ENCODE results near the gene C1QTNF9. TPM values are rescaled to one million over a fixed set of nuclear protein-coding genes. Genes with fewer than 3 reads are reported as not detected.

The C1QTNF9 gene
- total and polyA plus RNA-seq, 4 donors: 0.03 to 0.28 (median 0.20) TPM; not detected in 1

- DNase-seq: no peak
- 91 to 96% methylated on average over 36 of the region's 36 CpGs for WGBS, 2 donors
Measured at GRCh38 chr13:24338721-24339120, 29.3 kb downstream of the C1QTNF9 start.

DNA sequence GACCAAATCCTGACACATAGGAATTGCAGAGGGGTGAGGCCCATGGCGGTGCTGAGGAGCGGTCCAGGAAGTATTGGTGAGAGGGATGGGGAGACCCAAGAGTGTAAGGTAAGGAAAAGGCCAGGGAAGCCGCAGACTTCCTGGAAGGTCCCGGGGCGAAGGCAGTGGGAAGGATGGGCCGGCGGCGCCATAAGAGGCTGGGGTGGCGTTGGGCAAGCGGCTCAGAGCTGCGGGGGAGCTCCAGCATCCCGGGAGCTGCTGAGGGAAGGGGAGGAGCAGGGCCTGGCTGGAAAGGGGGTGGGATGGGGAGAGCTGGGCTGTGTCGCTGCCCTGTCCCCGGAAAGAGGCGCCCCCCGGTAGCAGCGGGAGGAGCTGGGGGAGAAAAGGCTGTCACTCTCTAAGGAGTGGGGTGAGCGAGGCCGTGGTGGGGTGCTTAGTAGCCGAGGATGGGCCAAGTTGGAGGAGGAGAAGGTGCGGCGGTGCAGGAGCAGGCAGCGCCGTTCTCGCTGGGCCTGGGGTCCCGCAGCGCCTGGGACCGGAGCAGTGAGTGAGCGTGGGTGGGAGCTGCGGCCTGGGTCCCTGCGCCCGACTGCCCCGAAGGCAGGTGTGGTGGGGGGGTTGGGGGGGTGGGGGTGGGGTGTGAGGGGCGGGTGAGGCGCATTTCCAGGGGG lies 30.7 kb downstream of the C1QTNF9 start:
- DNase-seq (no peak), ATAC-seq (ENCODE audit: insufficient read depth, low FRiP score) (no peak)
- WGBS, 2 donors: 74 to 83% methylated on average over 32 to 35 of the region's 35 CpGs
- Histone ChIP-seq H3K4me3 (no peak overlapping the region), H3K27ac (ENCODE audit: low read depth in 1 of 2, low read length in 1 of 2) (no peak overlapping the region), H3K27me3 (ENCODE audit: control insufficient read depth in 3 of 3, insufficient read depth in 3 of 3, low read length in 2 of 3) (no peaks in the 10 kb centered on the region), H3K9me3 (ENCODE audit: control insufficient read depth in 4 of 4, insufficient read depth in 3 of 4, low read length in 3 of 4) (peaks cover 0 to 6% (median 0%) of the 10 kb centered on the region in 4 donors), H3K36me3 (ENCODE audit: control insufficient read depth in 4 of 4, insufficient read depth in 4 of 4, low read length in 4 of 4) (no peaks in the 10 kb centered on the region), H3K4me1 (ENCODE audit: control insufficient read depth in 5 of 5, insufficient read depth in 5 of 5, low read length in 5 of 5) (no peaks in the 10 kb centered on the region), H3K9ac (ENCODE audit: insufficient read depth in 1 of 2, low read length in 2 of 2) (no peak overlapping the region)
- no peak for TF ChIP-seq CTCF (IDR thresholded peaks at IDR 0.05; ENCODE audit: control extremely low read depth, extremely low read depth)

More at GRCh38 chr13:24338721-24339120, 29.3 kb downstream of the C1QTNF9 start:
- Histone ChIP-seq H3K9ac (ENCODE audit: insufficient read depth in 1 of 2, low read length in 2 of 2) (no peak overlapping the region), H3K27me3 (ENCODE audit: control insufficient read depth in 3 of 3, insufficient read depth in 3 of 3, low read length in 2 of 3) (no peaks in the 10 kb centered on the region), H3K36me3 (ENCODE audit: control insufficient read depth in 4 of 4, insufficient read depth in 4 of 4, low read length in 4 of 4) (no peaks in the 10 kb centered on the region), H3K4me1 (ENCODE audit: control insufficient read depth in 5 of 5, insufficient read depth in 5 of 5, low read length in 5 of 5) (no peaks in the 10 kb centered on the region), H3K4me3 (no peak overlapping the region), H3K9me3 (ENCODE audit: control insufficient read depth in 4 of 4, insufficient read depth in 3 of 4, low read length in 3 of 4) (peaks cover 0 to 6% (median 0%) of the 10 kb centered on the region in 4 donors), H3K27ac (ENCODE audit: low read depth in 1 of 2, low read length in 1 of 2) (no peak overlapping the region)
- TF ChIP-seq CTCF (IDR thresholded peaks at IDR 0.05; ENCODE audit: control extremely low read depth, extremely low read depth): no peak
- ATAC-seq (ENCODE audit: insufficient read depth, low FRiP score): no peak

DNA sequence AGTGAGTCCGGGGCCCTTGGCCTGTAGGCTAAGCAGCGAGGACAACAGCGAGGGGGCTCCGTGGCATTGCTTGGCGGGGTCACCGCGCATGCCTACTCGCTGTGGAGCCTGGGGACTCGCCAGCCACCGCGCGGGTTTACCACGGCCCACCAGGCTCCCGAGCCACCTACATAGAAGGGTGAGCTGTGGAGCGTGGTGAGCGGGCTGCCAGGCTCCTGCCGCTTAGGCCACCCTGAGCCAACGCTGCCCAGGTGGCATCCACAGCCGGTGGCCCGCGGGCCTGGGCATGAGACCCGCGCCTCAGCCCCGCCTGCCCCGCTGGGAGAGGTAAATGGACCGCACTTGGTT lies 31.2 kb downstream of the C1QTNF9 start:
- WGBS, 2 donors: 80 to 89% methylated on average over 26 of the region's 26 CpGs
- DNase-seq: no peak
- no peak overlapping the region for H3K9ac ChIP-seq (ENCODE audit: insufficient read depth in 1 of 2, low read length in 2 of 2)

More for the DNA sequence above, 31.2 kb downstream of the C1QTNF9 start:
- Histone ChIP-seq H3K27me3 (ENCODE audit: control insufficient read depth in 3 of 3, insufficient read depth in 3 of 3, low read length in 2 of 3) (no peaks in the 10 kb centered on the region), H3K4me1 (ENCODE audit: control insufficient read depth in 5 of 5, insufficient read depth in 5 of 5, low read length in 5 of 5) (no peaks in the 10 kb centered on the region), H3K36me3 (ENCODE audit: control insufficient read depth in 4 of 4, insufficient read depth in 4 of 4, low read length in 4 of 4) (no peaks in the 10 kb centered on the region), H3K4me3 (no peak overlapping the region), H3K27ac (ENCODE audit: low read depth in 1 of 2, low read length in 1 of 2) (no peak overlapping the region), H3K9me3 (ENCODE audit: control insufficient read depth in 4 of 4, insufficient read depth in 3 of 4, low read length in 3 of 4) (peaks cover 0 to 6% (median 0%) of the 10 kb centered on the region in 4 donors)
- no peak for ATAC-seq (ENCODE audit: insufficient read depth, low FRiP score)
- no peak for TF ChIP-seq CTCF (IDR thresholded peaks at IDR 0.05; ENCODE audit: control extremely low read depth, extremely low read depth)
